ENCODE data around the gene ILKAP.

DNA sequence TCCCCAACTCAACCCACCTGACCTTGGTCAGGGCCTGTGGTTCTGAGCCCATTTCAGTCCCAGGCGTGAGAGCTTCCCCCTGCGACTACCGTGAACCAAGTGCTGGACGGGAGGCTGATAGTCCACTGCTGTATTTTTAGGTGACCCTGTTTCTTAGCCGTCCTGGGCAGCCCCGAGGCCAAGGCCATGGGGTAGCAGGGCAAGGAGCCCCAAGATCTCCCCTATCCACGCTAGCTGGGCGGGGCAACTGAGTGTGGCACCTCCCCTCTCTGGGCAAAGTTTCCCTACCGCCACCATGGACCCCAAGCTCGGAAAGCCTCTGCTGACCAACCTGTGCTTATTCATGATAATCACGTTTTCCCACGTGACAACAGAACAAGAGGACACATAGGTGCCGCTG is 65.6 kb downstream of the ILKAP start:
- TF ChIP-seq POLR2AphosphoS5 (IDR thresholded peaks at IDR 0.05; ENCODE audit: low read depth, low read length) (no peak), POLR2A (IDR thresholded peaks at IDR 0.05; ENCODE audit: low read depth, low read length) (no peak), SPI1 (IDR thresholded peaks at IDR 0.05; ENCODE audit: low read depth, low read length) (no peak), POU2F2 (IDR thresholded peaks at IDR 0.05; ENCODE audit: low read depth, low read length) (no peak), TAF1 (IDR thresholded peaks at IDR 0.05; ENCODE audit: low read depth, low read length) (no peak), PAX5 (IDR thresholded peaks at IDR 0.05; ENCODE audit: insufficient read depth, low read length, severe bottlenecking) (no peak)
